ENCODE results near the gene KCNH1.

Gene KCNH1

DNA sequence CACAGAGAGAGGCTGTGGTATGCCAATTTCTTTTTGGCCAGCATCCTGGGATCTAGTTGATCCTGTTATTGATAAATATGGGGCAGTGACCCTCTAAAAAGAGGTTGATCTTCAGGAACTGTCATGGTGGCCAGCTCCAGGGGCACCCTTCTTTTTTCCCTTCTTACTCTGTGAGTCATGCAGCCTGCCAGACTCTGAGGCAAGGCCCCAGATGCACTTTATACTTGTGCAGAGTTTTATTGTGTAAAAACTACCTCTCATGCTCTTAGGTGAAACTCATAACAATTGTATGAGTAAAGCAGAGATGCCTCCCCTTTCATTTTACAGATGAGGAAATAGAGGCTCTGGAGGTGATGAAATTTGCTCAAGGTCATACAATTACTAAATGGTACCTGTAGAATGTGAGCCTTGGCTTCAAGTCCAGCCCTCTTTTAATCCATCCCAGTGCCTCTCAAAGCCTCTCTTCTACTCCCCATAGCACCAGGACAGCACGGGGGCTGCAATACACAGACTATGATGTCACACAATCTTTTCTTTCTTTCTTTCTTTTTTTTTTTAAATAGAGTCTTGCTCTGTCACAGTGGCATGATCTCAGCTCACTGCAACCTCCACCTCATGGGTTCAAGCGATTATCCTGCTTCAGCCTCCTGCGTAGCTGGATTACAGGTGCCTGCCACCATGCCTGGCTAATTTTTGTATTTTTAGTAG is 387.8 kb downstream of the KCNH1 start:
- TF ChIP-seq, protein P1, sequence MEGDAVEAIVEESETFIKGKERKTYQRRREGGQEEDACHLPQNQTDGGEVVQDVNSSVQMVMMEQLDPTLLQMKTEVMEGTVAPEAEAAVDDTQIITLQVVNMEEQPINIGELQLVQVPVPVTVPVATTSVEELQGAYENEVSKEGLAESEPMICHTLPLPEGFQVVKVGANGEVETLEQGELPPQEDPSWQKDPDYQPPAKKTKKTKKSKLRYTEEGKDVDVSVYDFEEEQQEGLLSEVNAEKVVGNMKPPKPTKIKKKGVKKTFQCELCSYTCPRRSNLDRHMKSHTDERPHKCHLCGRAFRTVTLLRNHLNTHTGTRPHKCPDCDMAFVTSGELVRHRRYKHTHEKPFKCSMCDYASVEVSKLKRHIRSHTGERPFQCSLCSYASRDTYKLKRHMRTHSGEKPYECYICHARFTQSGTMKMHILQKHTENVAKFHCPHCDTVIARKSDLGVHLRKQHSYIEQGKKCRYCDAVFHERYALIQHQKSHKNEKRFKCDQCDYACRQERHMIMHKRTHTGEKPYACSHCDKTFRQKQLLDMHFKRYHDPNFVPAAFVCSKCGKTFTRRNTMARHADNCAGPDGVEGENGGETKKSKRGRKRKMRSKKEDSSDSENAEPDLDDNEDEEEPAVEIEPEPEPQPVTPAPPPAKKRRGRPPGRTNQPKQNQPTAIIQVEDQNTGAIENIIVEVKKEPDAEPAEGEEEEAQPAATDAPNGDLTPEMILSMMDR (conservative IDR thresholded peaks at IDR 0.05; ENCODE audit: low read depth, low read length): no peak
- H3K4me3 ChIP-seq (ENCODE audit: low read depth, low read length): no peak overlapping the region
- DNase-seq (ENCODE audit: low read depth): no peak

DNA sequence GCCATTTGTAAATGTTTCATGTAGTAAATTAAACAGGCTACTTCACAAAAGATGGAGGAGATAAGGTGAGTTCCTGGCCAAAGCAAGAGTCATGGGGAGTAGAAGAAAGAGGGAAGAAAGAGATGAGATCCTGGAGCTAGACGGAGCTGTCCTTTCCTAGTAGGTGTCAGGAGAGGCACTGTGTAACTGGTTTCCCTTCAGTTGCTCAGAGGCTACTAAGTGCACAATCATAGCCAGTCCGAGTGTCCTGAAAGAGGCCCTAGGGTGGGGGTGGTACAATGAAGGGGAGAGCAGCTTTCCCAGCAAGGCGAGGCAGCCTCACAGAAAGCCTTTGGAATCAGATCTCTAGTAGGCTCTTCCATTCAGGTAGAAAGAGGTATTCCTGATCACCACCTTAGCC is 390.9 kb downstream of the KCNH1 start:
- TF ChIP-seq, protein P1 (conservative IDR thresholded peaks at IDR 0.05; ENCODE audit: low read depth, low read length): no peak
- DNase-seq (ENCODE audit: low read depth): no peak
- H3K4me3 ChIP-seq (ENCODE audit: low read depth, low read length): no peak overlapping the region

DNA sequence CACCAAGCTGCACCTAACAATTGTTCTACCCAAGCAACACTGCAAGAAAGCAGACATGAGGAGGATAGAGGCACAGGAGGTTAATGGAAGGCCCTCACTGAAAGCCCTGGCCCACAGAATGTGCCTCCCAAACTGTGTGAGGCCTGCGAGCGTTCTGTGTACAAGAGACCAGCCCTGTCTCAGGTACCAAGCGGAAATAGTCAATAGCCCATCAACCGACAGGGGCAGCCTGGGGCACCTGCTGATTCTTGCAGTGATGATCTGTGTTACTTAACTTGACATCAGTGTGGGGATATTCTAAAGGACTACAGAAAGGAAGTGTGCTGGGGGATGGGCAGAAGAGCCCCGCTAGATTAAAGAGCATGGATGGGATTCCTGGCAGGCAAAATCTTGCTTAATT is 392.4 kb downstream of the KCNH1 start:
- TF ChIP-seq, protein P1 (conservative IDR thresholded peaks at IDR 0.05; ENCODE audit: low read depth, low read length): no peak
- H3K4me3 ChIP-seq (ENCODE audit: low read depth, low read length): no peak overlapping the region
- no peak for DNase-seq (ENCODE audit: low read depth)

GRCh38 chr1:210739627-210740026 is 394.3 kb downstream of the KCNH1 start:
- TF ChIP-seq, protein P1 (conservative IDR thresholded peaks at IDR 0.05; ENCODE audit: low read depth, low read length): no peak

GRCh38 chr1:210738256-210738655 is 395.7 kb downstream of the KCNH1 start:
- DNase-seq (ENCODE audit: low read depth): no peak
- no peak overlapping the region for H3K4me3 ChIP-seq (ENCODE audit: low read depth, low read length)
- TF ChIP-seq, protein P1 (conservative IDR thresholded peaks at IDR 0.05; ENCODE audit: low read depth, low read length): no peak

More at GRCh38 chr1:210739627-210740026, 394.3 kb downstream of the KCNH1 start:
- DNase-seq (ENCODE audit: low read depth): no peak
- H3K4me3 ChIP-seq (ENCODE audit: low read depth, low read length): no peak overlapping the region

DNA sequence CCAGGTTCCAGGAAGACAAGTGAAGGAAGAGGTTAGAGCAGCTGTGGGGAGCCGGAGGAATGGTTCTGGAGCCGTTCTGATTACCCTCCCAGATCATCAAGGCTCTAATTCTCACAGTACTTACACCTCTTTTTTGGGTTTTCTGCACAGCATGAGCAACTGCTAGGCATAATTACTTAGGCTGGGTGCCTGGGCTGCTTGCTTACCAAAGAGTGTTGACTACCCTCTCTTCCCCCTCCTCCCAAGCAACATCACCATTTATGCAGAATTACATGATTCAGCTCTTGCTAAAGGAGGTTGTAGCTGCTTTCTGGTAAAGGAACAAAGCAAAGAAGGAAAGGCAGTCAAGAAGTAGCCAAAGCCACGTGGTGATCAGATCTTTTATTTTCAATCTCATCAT is 397.2 kb downstream of the KCNH1 start:
- TF ChIP-seq, protein P1 (conservative IDR thresholded peaks at IDR 0.05; ENCODE audit: low read depth, low read length): no peak
- DNase-seq (ENCODE audit: low read depth): no peak
- no peak overlapping the region for H3K4me3 ChIP-seq (ENCODE audit: low read depth, low read length)

DNA sequence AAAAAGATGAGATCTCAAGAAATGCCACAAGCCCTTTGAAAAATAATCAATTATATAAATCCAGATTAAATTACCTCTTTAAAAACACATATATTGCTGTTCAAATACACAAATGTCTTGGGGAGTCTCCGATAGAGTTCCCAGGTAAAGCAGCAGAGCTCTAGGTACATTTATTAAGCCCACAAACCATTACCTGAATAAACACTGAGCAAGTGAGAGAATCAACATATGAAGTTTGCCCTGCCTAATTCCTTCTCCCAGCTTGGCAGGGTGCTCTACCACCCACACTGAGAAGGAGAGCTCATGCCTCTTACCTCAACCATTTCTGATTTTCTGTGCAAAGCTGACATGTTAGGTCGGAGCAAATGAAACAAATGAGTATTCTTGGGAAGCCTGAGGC is 402.4 kb downstream of the KCNH1 start:
- TF ChIP-seq, protein P1 (conservative IDR thresholded peaks at IDR 0.05; ENCODE audit: low read depth, low read length): no peak
- no peak for DNase-seq (ENCODE audit: low read depth)
- H3K4me3 ChIP-seq (ENCODE audit: low read depth, low read length): no peak overlapping the region
